ENCODE data around the gene FCER1G.

FCER1G gene

DNA sequence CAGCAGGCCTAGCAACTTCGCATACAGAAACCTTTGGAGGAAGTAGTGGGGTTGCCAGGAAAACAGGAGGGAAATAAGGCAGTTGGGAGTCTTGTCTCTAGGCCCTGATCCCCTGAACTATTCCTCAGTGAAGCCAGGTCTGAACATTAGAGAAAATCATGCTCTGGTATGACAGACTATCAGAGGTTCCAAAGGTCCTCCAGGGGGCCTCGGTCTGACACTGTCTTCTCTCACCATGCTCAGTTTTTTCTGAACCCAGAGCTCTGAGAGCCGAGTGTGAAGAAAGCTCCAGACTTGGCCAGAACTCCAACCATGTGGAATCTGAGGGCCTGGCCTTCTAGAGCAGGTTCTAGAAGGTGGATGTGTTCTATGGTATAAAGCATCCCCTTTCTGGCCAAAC lies 14.8 kb downstream of the FCER1G start:
- TF ChIP-seq, protein P1, sequence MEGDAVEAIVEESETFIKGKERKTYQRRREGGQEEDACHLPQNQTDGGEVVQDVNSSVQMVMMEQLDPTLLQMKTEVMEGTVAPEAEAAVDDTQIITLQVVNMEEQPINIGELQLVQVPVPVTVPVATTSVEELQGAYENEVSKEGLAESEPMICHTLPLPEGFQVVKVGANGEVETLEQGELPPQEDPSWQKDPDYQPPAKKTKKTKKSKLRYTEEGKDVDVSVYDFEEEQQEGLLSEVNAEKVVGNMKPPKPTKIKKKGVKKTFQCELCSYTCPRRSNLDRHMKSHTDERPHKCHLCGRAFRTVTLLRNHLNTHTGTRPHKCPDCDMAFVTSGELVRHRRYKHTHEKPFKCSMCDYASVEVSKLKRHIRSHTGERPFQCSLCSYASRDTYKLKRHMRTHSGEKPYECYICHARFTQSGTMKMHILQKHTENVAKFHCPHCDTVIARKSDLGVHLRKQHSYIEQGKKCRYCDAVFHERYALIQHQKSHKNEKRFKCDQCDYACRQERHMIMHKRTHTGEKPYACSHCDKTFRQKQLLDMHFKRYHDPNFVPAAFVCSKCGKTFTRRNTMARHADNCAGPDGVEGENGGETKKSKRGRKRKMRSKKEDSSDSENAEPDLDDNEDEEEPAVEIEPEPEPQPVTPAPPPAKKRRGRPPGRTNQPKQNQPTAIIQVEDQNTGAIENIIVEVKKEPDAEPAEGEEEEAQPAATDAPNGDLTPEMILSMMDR (IDR thresholded peaks at IDR 0.05; ENCODE audit: low read depth, low read length, missing control alignments), result peak; percentile 28
- DNase-seq (ENCODE audit: low read depth), result no peak
- H3K4me3 ChIP-seq (ENCODE audit: low read depth, low read length), result no peak overlapping the region

DNA sequence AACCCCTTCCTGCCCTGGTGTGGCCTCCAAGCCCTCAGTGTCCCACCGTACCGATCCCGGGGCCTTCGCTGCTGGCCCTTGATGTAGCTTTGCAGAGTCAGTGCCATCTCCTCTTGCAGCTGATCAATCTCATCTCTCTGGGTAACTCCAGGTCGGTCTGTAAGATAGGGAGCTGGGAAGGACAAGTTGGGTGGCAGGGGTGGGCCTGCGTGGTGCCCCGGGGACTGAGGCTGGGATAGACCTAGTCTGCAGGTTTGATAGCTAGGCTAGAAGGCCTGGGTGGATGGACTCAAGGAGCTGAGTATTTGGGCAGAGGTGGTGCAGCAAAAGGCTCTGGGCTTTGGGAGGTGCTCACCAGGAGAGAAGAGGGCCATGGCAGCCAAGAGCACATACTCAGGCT lies 15.7 kb downstream of the FCER1G start:
- TF ChIP-seq, protein P1 (IDR thresholded peaks at IDR 0.05; ENCODE audit: low read depth, low read length, missing control alignments), result no peak
- H3K4me3 ChIP-seq (ENCODE audit: low read depth, low read length), result no peak overlapping the region
- no peak for DNase-seq (ENCODE audit: low read depth)

DNA sequence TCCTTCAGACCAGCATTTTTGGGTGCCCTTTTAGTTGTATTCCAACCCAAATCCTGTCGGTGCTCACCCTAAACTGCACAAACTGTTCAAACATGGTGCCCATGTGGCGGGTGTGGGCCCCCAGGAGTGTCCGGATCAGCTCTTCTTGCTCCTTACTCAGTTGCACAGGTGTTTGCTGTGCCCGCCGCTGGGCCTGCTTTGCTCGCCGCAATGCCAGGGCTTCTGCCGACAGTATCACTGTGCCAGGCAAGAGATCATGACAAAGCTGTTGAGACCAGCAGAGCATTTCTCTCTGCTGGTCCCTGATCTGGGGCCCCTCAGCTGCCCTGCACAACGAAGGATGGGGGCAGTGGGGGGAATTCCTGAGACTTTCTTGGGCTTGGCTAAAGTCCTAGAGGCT lies 18.0 kb downstream of the FCER1G start:
- TF ChIP-seq, protein P1 (IDR thresholded peaks at IDR 0.05; ENCODE audit: low read depth, low read length, missing control alignments), result no peak

DNA sequence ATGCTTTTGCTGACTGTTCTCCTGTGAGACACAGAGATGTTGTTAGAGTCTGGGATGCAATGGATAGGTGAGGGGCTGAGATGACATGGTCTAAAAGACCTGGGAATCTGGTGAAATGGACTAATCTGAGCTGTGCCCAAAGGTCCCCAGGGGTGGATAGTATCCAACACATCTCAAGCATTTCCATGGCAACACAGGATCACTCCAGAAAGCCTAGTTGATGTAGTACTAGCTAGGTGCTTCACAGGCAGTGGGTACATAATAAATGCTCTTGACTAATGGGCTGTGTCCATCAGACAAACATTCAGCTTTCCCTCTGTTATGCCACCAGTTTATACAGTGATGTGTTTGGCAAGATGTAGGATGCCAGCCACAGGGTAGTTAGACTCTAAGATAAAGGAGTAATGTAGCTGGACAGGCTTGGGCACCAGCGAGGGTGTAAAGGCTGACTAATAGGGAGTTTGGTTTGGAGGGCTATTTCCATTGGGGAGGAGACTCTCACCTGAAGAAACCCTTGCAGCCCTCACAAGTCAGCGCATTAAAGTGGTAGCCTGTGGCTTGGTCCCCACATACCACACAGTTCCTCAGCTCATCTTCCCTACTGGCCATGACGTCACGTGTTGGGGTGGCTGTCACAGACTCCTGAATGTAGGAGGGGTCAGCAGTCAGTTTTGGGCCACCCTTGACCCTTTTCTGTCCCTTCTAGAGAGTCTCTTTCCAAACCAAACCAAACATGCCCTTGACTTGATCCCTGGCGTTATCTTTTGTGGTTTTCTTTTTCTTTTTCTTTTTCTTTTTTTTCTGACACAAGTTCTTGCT lies 21.1 kb downstream of the FCER1G start:
- H3K4me3 ChIP-seq (ENCODE audit: low read depth, low read length), result no peak overlapping the region
- DNase-seq (ENCODE audit: low read depth), result no peak
- TF ChIP-seq, protein P1 (IDR thresholded peaks at IDR 0.05; ENCODE audit: low read depth, low read length, missing control alignments), result no peak

More for the DNA sequence above, 18.0 kb downstream of the FCER1G start:
- H3K4me3 ChIP-seq (ENCODE audit: low read depth, low read length), result no peak overlapping the region
- DNase-seq (ENCODE audit: low read depth), result no peak

DNA sequence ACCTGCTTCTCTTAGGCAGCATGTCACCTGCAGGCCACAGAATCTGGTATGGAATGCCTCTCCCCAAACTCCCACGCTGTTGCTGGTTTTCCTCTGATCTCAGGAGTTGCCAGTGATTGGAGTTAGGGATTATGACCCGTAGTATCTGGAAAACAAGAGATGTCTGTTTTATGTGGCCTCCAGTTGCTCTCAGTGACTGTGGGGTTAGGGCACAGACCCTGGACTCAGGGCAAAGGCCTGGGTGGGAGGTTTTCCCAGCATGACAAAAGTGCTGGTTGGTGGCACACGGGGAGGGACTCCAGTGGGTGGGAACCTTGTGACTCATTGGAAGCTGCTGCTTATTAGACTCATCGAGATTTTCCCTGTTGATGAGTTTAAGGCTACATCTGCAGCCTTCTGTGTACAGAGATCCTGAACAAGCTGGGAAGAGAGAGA lies 23.0 kb downstream of the FCER1G start, which contains the start of gene NR1I3:
Gene NR1I3, minus strand, starts transcription at position 165 of the 435 bp plus-strand sequence. CDS start 1,638 bp downstream, outside the sequence.
- TF ChIP-seq, protein P1 (IDR thresholded peaks at IDR 0.05; ENCODE audit: low read depth, low read length, missing control alignments), result no peak
- DNase-seq (ENCODE audit: low read depth), result no peak
- no peak within 1 kb of the TSS for H3K4me3 ChIP-seq (ENCODE audit: low read depth, low read length)

DNA sequence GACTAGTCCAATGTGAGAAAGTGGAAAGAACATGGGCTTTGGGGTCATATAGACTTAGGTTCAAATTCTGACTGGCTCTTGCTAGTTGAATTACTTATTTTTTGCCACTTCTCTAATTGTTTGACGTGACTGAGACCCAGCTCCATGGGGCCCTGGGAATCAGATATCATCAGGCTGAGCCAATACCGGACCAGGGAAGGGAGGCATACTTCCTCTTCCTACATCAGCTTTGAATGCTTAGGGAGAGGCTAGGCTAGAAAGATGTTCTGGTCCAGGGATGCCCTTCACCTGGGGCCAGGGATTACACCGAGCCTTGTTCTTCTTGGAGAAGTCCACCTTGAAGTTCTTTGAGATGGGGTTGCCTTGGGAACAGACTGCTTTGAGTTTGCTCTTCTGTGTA lies 26.6 kb downstream of the FCER1G start:
- DNase-seq (ENCODE audit: low read depth), result no peak
- H3K4me3 ChIP-seq (ENCODE audit: low read depth, low read length), result no peak overlapping the region

More for the DNA sequence above, 26.6 kb downstream of the FCER1G start:
- TF ChIP-seq, protein P1 (IDR thresholded peaks at IDR 0.05; ENCODE audit: low read depth, low read length, missing control alignments), result no peak

Measured in GM12864 (cell line).